Activated effector memory CD4-positive, alpha-beta T cell treated with anti-CD3 and anti-CD28 coated beads, Interleukin-2, amount 50 U/mL, for 16 hours (primary cell): ENCODE data around the gene PAFAH1B1.
"Not testable (repeated sequence)": the region's sequence is repeated elsewhere in the genome, so short reads cannot be mapped to it uniquely, and the experiment has no call there.

ENCODE experiments used
- DNase-seq: peaks from one replicate; pipeline ENCODE4 v3.0.0-alpha.2; 2020

Gene PAFAH1B1

DNA sequence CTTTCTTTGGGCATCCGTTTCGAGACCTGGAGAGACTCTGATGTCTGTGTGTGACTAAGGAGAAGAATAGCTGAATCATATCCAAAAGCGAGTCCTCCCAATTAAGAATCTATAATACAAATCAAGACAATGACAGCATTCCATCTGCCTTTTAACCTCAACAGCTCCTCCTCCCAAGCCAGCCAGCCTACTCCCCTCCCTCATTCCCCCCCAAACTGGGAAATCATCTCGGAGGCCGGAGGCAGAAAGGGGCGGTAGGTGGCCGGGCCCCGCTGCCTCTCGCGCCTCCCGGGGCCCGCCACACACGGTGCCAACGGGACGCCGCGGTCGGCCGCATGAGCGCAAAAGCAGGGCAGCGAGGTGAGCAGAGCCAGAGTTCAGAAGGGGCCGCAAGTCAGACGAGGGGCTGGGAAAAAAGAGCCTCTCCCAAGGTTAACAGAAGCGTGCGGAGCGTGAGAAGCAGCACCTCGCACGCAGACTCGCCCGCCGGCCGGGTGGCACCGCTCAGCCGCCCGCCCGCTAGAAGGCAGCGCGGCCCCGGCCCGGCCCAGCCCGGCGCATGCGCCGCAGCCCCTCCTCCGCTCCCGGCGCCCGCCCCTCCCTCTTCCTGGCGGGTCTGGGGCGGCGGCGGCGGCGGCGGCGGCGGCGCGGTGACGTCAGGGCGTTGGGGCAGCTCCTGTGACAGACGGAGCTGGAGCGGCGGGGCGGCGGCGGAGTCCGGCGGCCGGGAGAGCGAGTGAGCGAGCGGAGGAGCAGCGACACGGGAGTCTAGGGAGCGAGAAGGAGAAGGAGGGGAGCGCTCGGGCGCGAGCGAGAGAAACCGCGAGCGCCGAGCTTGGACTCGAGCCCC lies at the start of gene PAFAH1B1:
Gene PAFAH1B1 (plus strand): TSS at position 684 of the 850 bp plus-strand sequence. CDS start 44,635 bp downstream, outside the sequence.
- peak; percentile 98 for DNase-seq

- no peak for DNase-seq
Observed at GRCh38 chr17:2545393-2545792, 48.1 kb upstream of the PAFAH1B1 start.

DNA sequence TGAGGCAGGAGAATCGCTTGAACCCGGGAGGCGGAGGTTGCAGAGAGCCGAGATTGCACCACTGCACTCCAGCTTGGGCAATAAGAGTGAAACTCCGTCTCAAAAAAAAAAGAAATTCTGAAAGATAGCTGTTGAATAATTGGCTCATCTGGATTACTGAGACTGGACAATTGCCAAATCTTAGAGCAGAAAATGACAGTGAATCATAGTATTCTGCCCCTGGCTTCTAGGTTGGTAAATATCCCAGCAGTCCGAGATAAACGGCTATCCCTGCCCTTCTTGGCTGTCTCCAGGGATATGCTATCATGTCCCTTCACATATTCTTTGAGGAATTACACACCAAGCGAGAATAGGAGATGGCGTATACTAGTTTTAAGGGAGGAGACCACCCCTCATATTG lies 46.3 kb upstream of the PAFAH1B1 start:
- DNase-seq, result no peak

DNA sequence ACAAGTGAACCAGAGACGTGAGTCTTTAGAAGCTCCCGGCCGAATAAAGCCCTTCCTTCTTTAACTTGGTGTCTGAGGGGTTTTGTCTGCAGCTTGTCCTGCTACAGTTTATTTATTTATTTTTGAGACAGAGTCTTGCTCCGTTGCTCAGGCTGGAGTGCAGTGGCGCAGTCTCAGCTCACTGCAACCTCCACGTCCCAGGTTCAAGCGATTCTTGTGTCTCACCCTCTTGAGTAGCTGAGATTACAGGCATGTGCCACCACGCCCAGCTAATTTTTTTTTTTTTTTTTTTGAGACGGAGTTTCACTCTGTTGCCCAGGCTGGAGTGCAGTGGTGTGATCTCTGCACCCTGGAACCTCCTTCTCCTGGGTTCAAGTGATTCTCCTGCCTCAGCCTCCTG lies 45.4 kb upstream of the PAFAH1B1 start:
- DNase-seq, result not testable (repeated sequence)

- DNase-seq, result no peak
Observed at GRCh38 chr17:2549392-2550211, 43.9 kb upstream of the PAFAH1B1 start.

DNA sequence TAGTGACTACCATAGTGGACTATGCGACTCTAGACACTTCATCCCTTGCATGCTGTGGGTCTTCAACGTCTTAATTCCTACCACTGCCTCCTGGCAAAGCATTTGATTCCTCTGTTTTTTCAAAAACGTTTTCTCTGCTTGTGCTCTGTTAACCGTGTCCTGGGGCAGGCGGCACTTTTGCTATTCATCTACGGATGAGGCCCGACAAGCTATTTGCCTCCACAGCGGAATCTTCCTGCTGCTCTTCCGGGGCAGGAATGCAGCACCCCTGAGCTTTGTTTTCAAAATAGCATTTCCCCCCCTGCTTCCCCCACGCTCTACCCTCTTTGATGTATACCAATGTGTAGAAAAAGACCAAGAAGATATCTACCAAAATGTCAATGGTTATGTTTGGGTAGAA lies 42.0 kb upstream of the PAFAH1B1 start:
- no peak for DNase-seq

DNA sequence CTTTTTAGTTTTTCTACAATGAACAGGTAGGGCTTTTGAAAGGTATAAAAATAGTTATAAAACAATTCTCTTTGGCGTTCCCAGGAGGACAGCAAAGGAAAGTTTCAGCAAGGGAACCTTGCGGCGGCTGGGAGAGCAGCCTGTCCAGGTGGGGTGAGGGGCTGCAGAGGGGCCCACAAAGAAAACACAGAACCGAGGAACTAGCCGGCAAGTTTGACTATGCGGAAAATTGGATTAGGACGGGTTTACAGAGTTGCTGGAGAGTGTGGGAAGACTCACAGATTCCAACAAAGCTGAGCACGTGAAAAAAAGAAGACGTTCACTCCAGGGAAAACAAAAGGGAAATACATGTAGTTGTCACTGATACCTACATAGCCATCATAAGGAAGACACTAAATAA lies 41.5 kb upstream of the PAFAH1B1 start:
- DNase-seq, result no peak

- DNase-seq, result no peak
Observed at GRCh38 chr17:2560658-2561057, 32.8 kb upstream of the PAFAH1B1 start.

DNA sequence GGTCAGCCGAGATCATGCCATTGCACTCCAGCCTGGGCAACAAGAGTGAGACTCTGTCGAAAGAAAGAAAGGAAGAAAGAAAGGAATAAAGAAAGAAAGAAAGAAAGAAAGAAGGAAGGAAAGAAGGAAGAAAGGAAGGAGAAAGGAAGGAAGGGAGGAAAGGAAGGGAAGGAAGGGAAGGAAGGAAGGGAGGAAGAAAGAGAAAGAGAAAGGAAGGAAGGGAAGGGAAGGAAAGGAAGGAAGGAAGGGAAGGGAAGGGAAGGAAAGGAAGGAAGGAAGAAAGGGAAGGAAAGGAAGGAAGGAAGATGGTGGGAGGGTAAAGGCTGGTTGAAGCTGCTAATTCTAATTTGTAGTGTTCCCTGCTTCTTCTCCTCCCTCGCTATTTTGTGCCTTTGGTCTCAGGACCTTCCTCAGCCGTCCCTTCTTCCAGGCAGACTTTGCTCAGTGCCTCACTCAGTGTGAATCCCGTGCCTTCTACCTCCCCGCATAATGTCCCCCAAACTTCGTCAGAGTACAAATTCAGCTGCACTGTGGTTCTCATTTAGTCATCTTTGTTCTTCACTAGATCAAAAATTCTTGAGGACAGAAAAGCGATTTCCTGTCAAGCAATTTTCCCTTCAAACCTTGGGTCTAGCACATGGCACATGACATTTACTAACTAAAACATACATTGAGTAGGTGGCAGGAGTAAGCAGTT lies 31.1 kb upstream of the PAFAH1B1 start:
- DNase-seq, result no peak

DNA sequence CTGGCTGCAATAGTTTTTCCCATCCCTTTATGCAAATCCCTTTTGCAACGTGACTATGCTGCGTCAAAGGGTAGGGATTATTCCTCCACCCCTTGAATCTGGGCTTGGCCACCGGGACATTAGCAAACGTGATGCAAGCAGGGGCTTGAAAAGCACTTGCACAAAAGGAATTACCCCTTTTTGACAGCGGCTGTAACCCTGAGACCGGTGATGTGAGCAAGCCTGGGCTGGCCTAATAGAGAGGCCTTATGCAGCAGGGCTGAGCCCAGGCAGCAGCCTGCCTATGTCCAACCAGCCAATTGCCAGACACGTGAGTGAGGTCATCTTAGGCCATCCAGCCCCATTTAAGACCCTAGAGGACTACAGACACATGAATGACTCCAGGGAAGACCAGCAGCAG lies 30.4 kb upstream of the PAFAH1B1 start:
- DNase-seq, result no peak

DNA sequence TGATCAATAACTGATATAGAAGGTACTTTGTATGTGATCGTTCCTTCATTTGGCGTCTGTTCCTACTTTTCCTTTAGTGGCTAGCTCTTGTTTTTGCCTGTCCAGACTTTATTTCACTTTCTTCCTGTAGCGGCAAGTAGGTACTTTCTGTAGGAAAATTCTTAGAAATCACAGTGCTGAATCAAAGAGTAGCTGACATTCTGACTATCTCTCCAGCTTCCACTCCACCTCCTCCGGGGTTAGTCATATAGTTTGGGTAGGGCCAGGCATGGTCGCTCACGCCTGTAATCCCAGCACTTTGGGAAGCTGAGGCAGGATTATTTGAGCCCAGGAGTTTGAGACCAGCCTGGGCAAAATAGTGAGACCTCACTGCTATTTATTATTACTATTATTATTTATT lies 29.9 kb upstream of the PAFAH1B1 start:
- no peak for DNase-seq

- DNase-seq, result no peak
Observed at GRCh38 chr17:2564877-2565276, 28.6 kb upstream of the PAFAH1B1 start.

- no peak for DNase-seq
Observed at GRCh38 chr17:2566056-2566455, 27.4 kb upstream of the PAFAH1B1 start.

GRCh38 chr17:2571523-2572303 lies 21.7 kb upstream of the PAFAH1B1 start:
- no peak for DNase-seq

DNA sequence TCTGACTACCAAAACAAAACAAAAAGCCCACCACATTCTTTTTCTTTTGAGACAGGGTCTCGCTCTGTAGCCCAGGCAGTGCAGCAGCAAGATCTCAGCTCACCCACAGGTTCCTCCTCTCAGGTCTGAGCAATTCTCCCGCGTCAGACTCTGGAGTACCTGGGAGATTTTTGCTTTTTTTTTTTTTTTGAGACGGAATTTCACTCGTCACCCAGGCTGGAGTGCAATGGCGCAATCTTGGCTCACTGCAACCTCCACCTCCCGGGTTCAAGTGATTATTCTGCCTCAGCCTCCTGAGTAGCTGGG lies 21.2 kb upstream of the PAFAH1B1 start:
- DNase-seq, result not testable (repeated sequence)

DNA sequence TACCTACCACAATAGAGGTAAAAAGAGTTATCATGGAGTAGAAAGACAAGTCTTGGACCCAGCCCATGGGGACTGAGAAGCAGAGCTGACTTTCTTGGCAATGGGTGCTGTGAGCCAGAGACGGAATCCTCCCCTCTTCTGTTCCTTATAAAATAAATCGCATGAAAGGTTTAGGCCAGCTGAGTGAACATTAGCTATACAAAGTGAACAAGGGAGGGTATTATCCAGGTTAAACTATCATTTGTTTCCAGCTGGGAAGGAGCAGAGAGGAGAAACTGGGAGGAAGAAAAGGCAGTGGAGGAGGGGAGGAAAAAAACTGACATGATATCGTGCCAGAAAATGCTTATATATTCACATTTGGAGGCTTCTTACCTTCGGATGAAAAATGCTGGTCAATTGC lies 13.3 kb upstream of the PAFAH1B1 start:
- DNase-seq, result no peak

- DNase-seq, result no peak
Observed at GRCh38 chr17:2580661-2581060, 12.8 kb upstream of the PAFAH1B1 start.

DNA sequence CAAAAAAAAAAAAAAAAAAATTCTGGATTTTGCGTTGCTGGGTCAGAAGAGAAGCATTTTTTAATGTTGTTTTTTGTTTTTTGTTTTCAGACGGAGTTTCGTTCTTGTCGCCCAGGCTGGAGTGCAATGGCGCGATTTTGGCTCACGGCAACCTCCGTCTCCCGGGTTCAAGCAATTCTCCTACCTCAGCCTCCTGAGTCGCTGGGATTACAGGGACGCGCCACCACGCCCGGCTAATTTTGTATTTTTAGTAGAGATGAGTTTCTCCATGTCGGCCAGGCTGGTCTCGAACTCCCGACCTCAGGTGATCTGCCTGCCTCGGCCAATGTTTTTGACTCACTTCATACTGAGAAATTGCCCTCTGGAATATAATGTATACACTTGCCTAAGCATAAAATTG lies 11.0 kb upstream of the PAFAH1B1 start:
- DNase-seq, result no peak

DNA sequence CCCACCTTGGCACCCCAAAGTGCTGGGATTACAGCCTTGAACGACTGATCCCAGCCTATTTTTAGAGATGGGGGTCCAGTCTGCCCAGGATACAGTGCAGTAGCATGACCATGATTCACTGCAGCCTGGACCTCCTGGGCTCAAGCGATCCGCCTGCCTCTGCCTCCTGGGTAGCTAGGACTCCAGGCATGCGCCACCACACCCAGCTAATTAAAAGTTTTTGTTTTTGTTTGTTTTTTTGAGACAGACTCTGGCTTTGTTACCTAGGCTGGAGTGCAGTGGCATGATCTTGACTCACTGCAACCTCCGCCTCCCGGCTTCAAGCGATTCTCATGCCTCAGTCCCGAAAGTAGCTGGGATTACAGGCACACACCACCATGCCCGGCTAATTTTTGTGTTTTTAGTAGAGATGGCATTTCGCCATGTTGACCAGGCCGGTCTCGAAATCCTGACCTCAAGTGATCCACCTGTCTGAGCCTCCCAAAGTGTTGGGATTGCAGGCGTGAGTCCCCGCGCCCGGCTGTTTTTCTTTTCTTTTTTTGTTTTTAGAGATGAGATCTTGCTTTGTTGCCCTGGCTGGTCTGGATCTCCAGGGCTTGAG lies 2.3 kb upstream of the PAFAH1B1 start:
- DNase-seq, result no peak

DNA sequence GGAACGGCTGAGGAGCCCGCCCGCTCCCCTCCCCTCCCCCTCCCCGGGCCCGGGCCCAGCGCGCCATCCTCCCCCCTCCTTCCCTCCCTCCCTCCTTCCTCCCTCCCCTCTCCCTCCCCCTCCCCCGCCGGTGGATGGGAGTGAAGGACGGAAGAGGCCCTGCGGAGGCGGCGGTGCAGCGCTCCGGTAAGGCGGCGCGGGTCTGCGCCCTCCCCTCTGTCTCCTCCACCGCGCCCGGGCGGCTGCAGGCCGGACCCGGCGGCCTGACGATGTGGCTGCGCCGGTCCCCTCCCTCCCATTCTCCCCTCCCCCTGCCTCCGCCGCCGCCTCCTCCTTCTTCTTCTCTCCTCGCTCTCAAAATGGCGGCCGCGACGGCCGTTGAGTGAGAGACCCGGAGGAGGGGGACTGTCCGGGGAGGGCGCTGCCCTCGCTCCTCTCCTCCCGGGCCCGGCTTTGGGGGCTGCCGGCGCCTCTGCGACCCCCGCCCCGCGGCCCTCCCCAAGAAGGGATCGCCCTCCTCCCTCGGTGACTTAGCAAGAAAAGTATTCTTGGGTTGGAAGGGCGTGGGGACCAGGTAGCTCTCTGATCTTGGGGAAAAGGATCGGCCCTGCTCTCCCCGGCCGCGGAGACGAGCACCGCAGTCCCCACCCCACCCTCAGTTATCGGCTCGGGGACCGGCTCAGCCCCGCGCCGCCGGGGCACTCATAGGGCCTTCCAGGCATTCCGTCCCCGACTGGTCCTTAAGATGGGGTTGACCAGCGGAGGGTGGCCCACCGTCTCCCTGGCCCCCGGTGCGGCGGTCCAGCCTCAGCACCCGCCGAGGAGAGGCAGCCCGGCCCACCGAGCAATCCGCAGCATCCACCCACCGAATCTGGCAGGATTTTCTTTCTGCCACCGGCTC lies 617 bp downstream of the PAFAH1B1 start:
- DNase-seq, result peak; percentile 93
